HEK293 (cell line): ENCODE data around the gene HES3.
A peak's percentile ranks its signal among the peaks of the same experiment; 100 is the strongest.

ENCODE experiments used
- CTCF ChIA-PET: fragments of 350-600 bp; formaldehyde crosslinking; extraction: SDS; loops from one replicate; lab custom pipeline; 2021; ENCODE audit warnings: antibody characterized with exemption; lab: Yijun Ruan, JAX
- POLR2A ChIA-PET: fragments of 300-600 bp; formaldehyde crosslinking; extraction: SDS; loops from one replicate; lab custom pipeline; 2020; ENCODE audit warnings: antibody characterized with exemption, inconsistent platforms; lab: Yijun Ruan, JAX
- H3K27ac ChIP-seq: fragments of 200-500 bp; sonication (Bioruptor generic); 2 replicates; pipeline ENCODE4 v1.5.1; 2014; ENCODE audit warnings: low read depth, low read length, control low read depth, inconsistent platforms; ENCODE audit errors: extremely low read depth
- H3K36me3 ChIP-seq, 2 experiments: fragments of 200-500 bp in 1 of 2; sonication (Bioruptor generic) in 1 of 2; 1 replicate in 1 of 2; 2 replicates in 1 of 2; pipeline ENCODE4 v1.5.1; 2014 to 2017; ENCODE audit warnings: inconsistent platforms in 2 of 2, low read length in 2 of 2; ENCODE audit not compliant: control insufficient read depth in 2 of 2, insufficient read depth in 1 of 2
- H3K4me1 ChIP-seq: fragments of 200-500 bp; sonication (Bioruptor generic); 2 replicates; pipeline ENCODE4 v1.5.1; 2014; ENCODE audit warnings: mild to moderate bottlenecking, low read length, inconsistent platforms; ENCODE audit not compliant: control insufficient read depth, insufficient read depth
- H3K4me3 ChIP-seq: 2 replicates; pipeline ENCODE4 v1.5.1; 2011; ENCODE audit warnings: low read depth, mild to moderate bottlenecking, control low read depth, low read length, moderate library complexity
- H3K9me3 ChIP-seq: fragments of 200-500 bp; sonication (Bioruptor generic); 2 replicates; pipeline ENCODE4 v1.5.1; 2014; ENCODE audit warnings: low read depth, low read length, inconsistent platforms; ENCODE audit not compliant: control insufficient read depth, insufficient read depth
- EGR2 ChIP-seq: fragments of 450-650 bp; formaldehyde crosslinking; IDR thresholded peaks from 2 replicates; pipeline ENCODE4 v1.5.1; 2016; ENCODE audit warnings: low read depth, missing biosample characterization, missing genetic modification characterization
- HOXA7 ChIP-seq: sonication (generic); formaldehyde crosslinking; IDR thresholded peaks from 2 replicates; pipeline ENCODE4 v1.8.1; 2022; ENCODE audit warnings: missing genetic modification reagents, borderline replicate concordance
- KLF1 ChIP-seq: fragments of 450-650 bp; formaldehyde crosslinking; IDR thresholded peaks from 2 replicates; pipeline ENCODE4 v1.5.1; 2016; ENCODE audit warnings: missing biosample characterization, missing genetic modification characterization
- MEIS1 ChIP-seq: sonication (generic); formaldehyde crosslinking; IDR thresholded peaks from 2 replicates; pipeline ENCODE4 v1.8.1; 2022; ENCODE audit warnings: missing genetic modification reagents, mild to moderate bottlenecking, borderline replicate concordance
- ZBTB1 ChIP-seq: fragments of 450-650 bp; formaldehyde crosslinking; IDR thresholded peaks from 2 replicates; pipeline ENCODE4 v1.5.1; 2016; ENCODE audit warnings: missing biosample characterization, missing genetic modification characterization
- ZBTB11 ChIP-seq: fragments of 450-650 bp; formaldehyde crosslinking; conservative IDR thresholded peaks from 2 replicates; pipeline ENCODE4 v1.5.1; 2016; ENCODE audit warnings: low read depth, missing biosample characterization, missing genetic modification characterization
- ZBTB48 ChIP-seq: fragments of 450-650 bp; formaldehyde crosslinking; IDR thresholded peaks from 2 replicates; pipeline ENCODE4 v1.5.1; 2016; ENCODE audit warnings: missing biosample characterization, missing genetic modification characterization
- ZFHX2 ChIP-seq: fragments of 450-650 bp; formaldehyde crosslinking; conservative IDR thresholded peaks from 2 replicates; pipeline ENCODE4 v1.5.1; 2016; ENCODE audit warnings: missing biosample characterization, missing genetic modification characterization
- ZNF132 ChIP-seq: fragments of 450-650 bp; formaldehyde crosslinking; IDR thresholded peaks from 2 replicates; pipeline ENCODE4 v1.5.1; 2017; ENCODE audit warnings: missing biosample characterization, missing genetic modification characterization, borderline replicate concordance
- ZNF155 ChIP-seq: fragments of 450-650 bp; formaldehyde crosslinking; IDR thresholded peaks from 2 replicates; pipeline ENCODE4 v1.5.1; 2016; ENCODE audit warnings: missing biosample characterization, missing genetic modification characterization
- ZNF16 ChIP-seq: fragments of 450-650 bp; formaldehyde crosslinking; IDR thresholded peaks from 2 replicates; pipeline ENCODE4 v1.5.1; 2016; ENCODE audit warnings: low read depth, missing biosample characterization, missing genetic modification characterization
- ZNF19 ChIP-seq: fragments of 450-650 bp; formaldehyde crosslinking; IDR thresholded peaks from 2 replicates; pipeline ENCODE4; 2016; ENCODE audit warnings: missing biosample characterization, missing genetic modification characterization, low read depth
- ZNF221 ChIP-seq: fragments of 450-650 bp; formaldehyde crosslinking; IDR thresholded peaks from 2 replicates; pipeline ENCODE4 v1.5.1; 2017; ENCODE audit warnings: missing biosample characterization, missing genetic modification characterization, borderline replicate concordance
- ZNF23 ChIP-seq: fragments of 450-650 bp; formaldehyde crosslinking; IDR thresholded peaks from 2 replicates; pipeline ENCODE4 v1.5.1; 2016; ENCODE audit warnings: missing biosample characterization, missing genetic modification characterization, borderline replicate concordance
- ZNF26 ChIP-seq: fragments of 450-650 bp; formaldehyde crosslinking; IDR thresholded peaks from 2 replicates; pipeline ENCODE4 v1.5.1; 2016; ENCODE audit warnings: missing biosample characterization, missing genetic modification characterization
- ZNF292 ChIP-seq: fragments of 450-650 bp; formaldehyde crosslinking; IDR thresholded peaks from 2 replicates; pipeline ENCODE4 v1.5.1; 2016; ENCODE audit warnings: low read depth, missing biosample characterization, missing genetic modification characterization, borderline replicate concordance
- ZNF501 ChIP-seq: fragments of 450-650 bp; formaldehyde crosslinking; IDR thresholded peaks from 2 replicates; pipeline ENCODE4 v1.5.1; 2016; ENCODE audit warnings: missing biosample characterization, missing genetic modification characterization
- ZNF514 ChIP-seq: fragments of 450-650 bp; formaldehyde crosslinking; IDR thresholded peaks from 2 replicates; pipeline ENCODE4 v1.5.1; 2016; ENCODE audit warnings: missing biosample characterization, missing genetic modification characterization
- ZNF530 ChIP-seq: fragments of 450-650 bp; formaldehyde crosslinking; IDR thresholded peaks from 2 replicates; pipeline ENCODE4 v1.5.1; 2016; ENCODE audit warnings: low read depth, missing biosample characterization, missing genetic modification characterization
- ZNF596 ChIP-seq: fragments of 450-650 bp; IDR thresholded peaks from 2 replicates; pipeline ENCODE4 v1.5.0; 2018; ENCODE audit warnings: missing biosample characterization, mild to moderate bottlenecking, missing genetic modification characterization, moderate library complexity
- TF ChIP-seq, protein P1 (sequence below): fragments of 450-650 bp; formaldehyde crosslinking; IDR thresholded peaks from 2 replicates; pipeline ENCODE4 v1.5.1; 2016; ENCODE audit warnings: missing biosample characterization, missing genetic modification characterization
- TF ChIP-seq, protein P2 (sequence below): fragments of 450-650 bp; formaldehyde crosslinking; IDR thresholded peaks from 2 replicates; pipeline ENCODE4 v1.5.1; 2016; ENCODE audit warnings: missing biosample characterization, missing genetic modification characterization

The HES3 gene

DNA sequence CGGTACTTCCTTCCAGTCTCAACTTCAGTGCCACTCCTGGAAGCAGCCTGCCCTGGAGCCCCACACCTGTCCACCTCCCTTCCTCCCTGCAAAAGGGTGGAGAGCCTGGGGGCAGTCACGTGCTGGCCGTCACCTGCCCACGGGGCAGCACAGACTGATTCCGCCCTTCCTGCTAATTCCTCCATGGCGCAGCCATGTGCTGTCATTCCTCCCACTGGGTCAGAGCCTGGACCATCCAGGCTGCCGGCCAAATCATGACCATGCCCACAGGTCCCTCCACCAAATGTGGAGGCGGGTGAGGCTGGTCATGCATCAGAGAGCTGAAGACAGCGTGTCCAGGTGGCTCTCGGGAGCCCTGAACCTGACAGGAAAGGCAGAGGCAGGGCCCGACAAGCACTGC is 41.4 kb downstream of the HES3 start:
- Histone ChIP-seq H3K4me1 (no peaks in the 10 kb centered on the region), H3K27ac (no peak overlapping the region), H3K9me3 (no peaks in the 10 kb centered on the region), H3K4me3 (no peak overlapping the region)
- ChIA-PET CTCF (no interaction called here), POLR2A (no interaction called here)
- TF ChIP-seq EGR2 (tag by site-specific recombination): peak; percentile 53; the same call in 1 of the 2 replicates
- no peak for TF ChIP-seq MEIS1 (CRISPR knock-in tag)
- TF ChIP-seq ZNF155 (tag by site-specific recombination): no peak
- TF ChIP-seq ZFHX2 (tag by site-specific recombination): peak; percentile 62
- TF ChIP-seq, all 188 proteins: peak for 2
- peaks cover 0 to 42% of the 10 kb centered on the region in 2 experiments; a peak in 1 of 3 replicates for H3K36me3 ChIP-seq

DNA sequence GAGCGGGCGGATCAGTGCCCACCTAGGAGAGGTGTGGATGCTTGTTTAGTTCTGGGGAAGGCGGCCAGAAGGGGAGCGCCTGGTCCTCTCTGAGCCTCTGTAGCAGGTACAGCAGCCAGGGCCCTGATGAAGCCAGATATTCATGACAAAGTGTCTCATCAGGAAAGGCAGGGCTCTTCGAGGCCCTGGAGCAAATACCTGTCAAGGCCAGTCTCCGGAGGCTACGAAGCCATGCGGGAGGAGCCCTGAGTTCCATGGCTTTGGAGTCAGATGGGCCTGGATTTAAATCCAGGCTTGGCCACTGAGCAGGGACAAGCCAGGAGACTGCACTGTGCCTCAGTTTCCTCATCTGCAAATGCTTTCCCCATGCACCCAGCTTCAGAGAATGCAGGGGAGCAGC is 42.3 kb downstream of the HES3 start:
- no peak overlapping the region for H3K27ac ChIP-seq
- no peak for TF ChIP-seq ZNF155 (tag by site-specific recombination)
- TF ChIP-seq ZBTB48: no peak
- no peak for TF ChIP-seq HOXA7 (CRISPR knock-in tag)
- no peaks in the 10 kb centered on the region for H3K9me3 ChIP-seq
- no peak overlapping the region for H3K4me3 ChIP-seq
- peaks cover 0 to 42% of the 10 kb centered on the region in 2 experiments; a peak in 1 of 3 replicates for H3K36me3 ChIP-seq
- H3K4me1 ChIP-seq: no peaks in the 10 kb centered on the region
- POLR2A ChIA-PET: no interaction called here
- CTCF ChIA-PET: no interaction called here

DNA sequence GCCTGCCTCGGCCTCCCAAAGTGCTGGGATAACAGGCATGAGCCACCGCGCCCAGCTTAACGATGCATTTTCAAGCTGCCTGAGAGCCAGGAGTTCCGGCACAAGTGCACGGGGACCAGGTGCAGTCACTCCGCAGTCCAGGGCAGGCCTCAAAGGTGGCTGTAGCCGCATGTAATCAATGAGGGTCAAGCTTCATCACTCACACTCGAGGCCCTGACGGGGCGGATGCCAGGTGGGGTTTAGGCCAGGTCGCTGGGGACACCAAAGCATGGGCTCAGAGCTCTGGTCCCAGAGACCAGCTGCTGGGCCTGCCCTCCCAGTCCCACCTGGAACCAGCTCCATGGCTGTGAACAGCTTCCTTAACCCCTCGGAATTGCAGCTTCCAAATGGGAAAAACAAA is 43.0 kb downstream of the HES3 start:
- H3K9me3 ChIP-seq: no peaks in the 10 kb centered on the region
- H3K4me3 ChIP-seq: no peak overlapping the region
- TF ChIP-seq ZBTB1 (tag by site-specific recombination): no peak
- TF ChIP-seq ZNF23 (tag by site-specific recombination): no peak
- no peak for TF ChIP-seq ZNF501
- no peak for TF ChIP-seq KLF1 (tag by site-specific recombination)
- TF ChIP-seq ZNF26 (tag by site-specific recombination): no peak
- TF ChIP-seq ZNF530 (tag by site-specific recombination): no peak
- no peak for TF ChIP-seq ZNF292
- TF ChIP-seq, protein P1, sequence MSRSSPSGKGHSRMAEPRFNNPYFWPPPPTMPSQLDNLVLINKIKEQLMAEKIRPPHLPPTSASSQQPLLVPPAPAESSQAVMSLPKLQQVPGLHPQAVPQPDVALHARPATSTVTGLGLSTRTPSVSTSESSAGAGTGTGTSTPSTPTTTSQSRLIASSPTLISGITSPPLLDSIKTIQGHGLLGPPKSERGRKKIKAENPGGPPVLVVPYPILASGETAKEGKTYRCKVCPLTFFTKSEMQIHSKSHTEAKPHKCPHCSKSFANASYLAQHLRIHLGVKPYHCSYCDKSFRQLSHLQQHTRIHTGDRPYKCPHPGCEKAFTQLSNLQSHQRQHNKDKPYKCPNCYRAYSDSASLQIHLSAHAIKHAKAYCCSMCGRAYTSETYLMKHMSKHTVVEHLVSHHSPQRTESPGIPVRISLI: no peak
- no peak for TF ChIP-seq ZNF596 (tag by site-specific recombination)
- no peak for TF ChIP-seq ZNF19 (tag by site-specific recombination)
- no peak for TF ChIP-seq ZNF16 (tag by site-specific recombination)
- TF ChIP-seq ZNF132 (tag by site-specific recombination): no peak
- TF ChIP-seq, protein P2, sequence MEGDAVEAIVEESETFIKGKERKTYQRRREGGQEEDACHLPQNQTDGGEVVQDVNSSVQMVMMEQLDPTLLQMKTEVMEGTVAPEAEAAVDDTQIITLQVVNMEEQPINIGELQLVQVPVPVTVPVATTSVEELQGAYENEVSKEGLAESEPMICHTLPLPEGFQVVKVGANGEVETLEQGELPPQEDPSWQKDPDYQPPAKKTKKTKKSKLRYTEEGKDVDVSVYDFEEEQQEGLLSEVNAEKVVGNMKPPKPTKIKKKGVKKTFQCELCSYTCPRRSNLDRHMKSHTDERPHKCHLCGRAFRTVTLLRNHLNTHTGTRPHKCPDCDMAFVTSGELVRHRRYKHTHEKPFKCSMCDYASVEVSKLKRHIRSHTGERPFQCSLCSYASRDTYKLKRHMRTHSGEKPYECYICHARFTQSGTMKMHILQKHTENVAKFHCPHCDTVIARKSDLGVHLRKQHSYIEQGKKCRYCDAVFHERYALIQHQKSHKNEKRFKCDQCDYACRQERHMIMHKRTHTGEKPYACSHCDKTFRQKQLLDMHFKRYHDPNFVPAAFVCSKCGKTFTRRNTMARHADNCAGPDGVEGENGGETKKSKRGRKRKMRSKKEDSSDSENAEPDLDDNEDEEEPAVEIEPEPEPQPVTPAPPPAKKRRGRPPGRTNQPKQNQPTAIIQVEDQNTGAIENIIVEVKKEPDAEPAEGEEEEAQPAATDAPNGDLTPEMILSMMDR (tag by site-specific recombination): no peak
- TF ChIP-seq ZBTB11 (tag by site-specific recombination): no peak
- no peak for TF ChIP-seq ZNF221 (tag by site-specific recombination)
- no peak for TF ChIP-seq ZNF514
- TF ChIP-seq ZBTB48: no peak
- H3K4me1 ChIP-seq: no peaks in the 10 kb centered on the region
- ChIA-PET POLR2A (no interaction called here), CTCF (interaction anchor here (0.6 to 1.1 kb wide), 3 partner anchors 40 to 248 kb away, joined by 3 to 7 read pairs (median 3); no protein-coding TSS in a partner anchor)
- no peak overlapping the region for H3K27ac ChIP-seq
- peaks cover 0 to 50% of the 10 kb centered on the region in 2 experiments; a peak in 1 of 3 replicates for H3K36me3 ChIP-seq
